Uterus (tissue), 4 donors: ENCODE measurements around the gene ALKBH3. TPM values are rescaled to one million over a fixed set of nuclear protein-coding genes. Genes with fewer than 3 reads are reported as not detected.

Experiments used
- DNase-seq, 2 donors: peaks; one replicate each; pipeline ENCODE4 v3.0.0-alpha.2; 2019 to 2020
- H3K27ac ChIP-seq, 2 donors: fragments of 200-600 bp; sonication (generic); 1 replicate in 1 of 2; 2 replicates in 1 of 2; pipeline ENCODE4 v1.5.1; 2016 to 2018
- H3K27me3 ChIP-seq, 2 donors: fragments of 200-600 bp; sonication (generic); one replicate each; pipeline ENCODE4 v1.5.1; 2018 to 2019; ENCODE audit warnings: control low read depth in 1 of 2
- H3K36me3 ChIP-seq, 2 donors: fragments of 200-600 bp; sonication (generic); one replicate each; pipeline ENCODE4 v1.5.1; 2019; ENCODE audit warnings: control low read depth in 1 of 2
- H3K4me1 ChIP-seq, 2 donors: fragments of 200-600 bp; sonication (generic); one replicate each; pipeline ENCODE4 v1.5.1; 2018 to 2019; ENCODE audit warnings: control low read depth in 1 of 2
- H3K4me3 ChIP-seq, 2 donors: fragments of 200-600 bp; sonication (generic); 1 replicate in 1 of 2; 2 replicates in 1 of 2; pipeline ENCODE4 v1.5.1; 2018 to 2019; ENCODE audit warnings: mild to moderate bottlenecking in 1 of 2
- H3K9me3 ChIP-seq, 2 donors: fragments of 200-600 bp; sonication (generic); one replicate each; pipeline ENCODE4 v1.5.1; 2019; ENCODE audit warnings: control low read depth in 1 of 2
- CTCF ChIP-seq, 4 experiments: fragments of 200-600 bp in 2 of 4; fragments of 450-650 bp in 2 of 4; sonication (generic) in 2 of 4; IDR thresholded peaks; one replicate each; pipeline ENCODE4 v1.5.1; 2016 to 2019; ENCODE audit warnings: antibody characterized with exemption in 4 of 4, mild to moderate bottlenecking in 2 of 4, moderate library complexity in 1 of 4
- POLR2A ChIP-seq, 2 donors: fragments of 450-650 bp; IDR thresholded peaks; one replicate each; pipeline ENCODE4 v1.6.1; 2016; ENCODE audit warnings: antibody characterized with exemption in 2 of 2, mild to moderate bottlenecking in 1 of 2, moderate library complexity in 1 of 2
- intact Hi-C: fragments of 100-400 bp; cut with DNase I; formaldehyde crosslinking; loops from one replicate; pipeline ENCODE4 v1.15.1; 2023; ENCODE audit warnings: low total_unique reads
- total RNA-seq, 4 donors: library from RNA; depleted of rRNA in 3 of 4; stranded (reverse); fragments of >200 nt in 3 of 4; gene quantifications; one replicate each; pipeline versions ENCODE4 v1.1.0 to v1.2.4, GENCODE V29; 2014 to 2023
- donor health status: DM: yes; HTN: yes; CAD: no.

The ALKBH3 gene
- total RNA-seq, 4 donors from 2014 or later: 39.6 to 75.3 (median 55.7) TPM

DNA sequence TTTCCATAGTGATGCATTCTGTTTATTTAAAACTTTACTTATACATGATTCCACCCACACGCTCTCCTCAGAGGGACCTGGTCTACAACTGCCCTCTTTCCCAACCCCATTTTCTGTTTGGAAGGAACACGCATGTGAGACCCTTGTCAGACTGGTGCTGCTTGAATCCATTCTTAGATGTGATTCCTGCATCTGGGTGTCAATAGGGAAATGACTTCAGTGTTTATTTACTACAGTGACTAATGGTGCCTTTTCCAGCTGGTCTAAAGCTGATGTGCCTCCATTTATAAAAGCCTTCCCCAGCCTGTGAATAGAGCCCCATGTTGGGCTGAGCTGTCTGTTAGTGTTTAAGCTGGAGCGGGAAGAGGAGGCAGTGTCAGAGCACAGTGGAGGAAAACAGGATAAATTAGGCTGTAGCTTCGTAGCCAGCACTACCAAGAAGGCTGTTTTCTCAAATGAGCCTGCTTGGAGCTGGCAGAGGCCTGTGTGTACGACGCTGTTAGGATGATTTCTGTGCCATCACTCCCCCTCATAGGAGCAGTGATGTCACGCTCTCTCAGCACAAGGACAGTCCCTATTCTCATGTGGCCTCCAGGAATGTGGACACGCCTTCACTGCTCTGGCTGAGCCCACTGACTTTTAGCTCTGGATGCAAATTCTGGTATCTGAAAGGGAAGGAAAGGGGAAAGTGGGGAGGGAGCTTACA is 42.9 kb downstream of the ALKBH3 start:
- intact Hi-C loops: no loop called here
- H3K4me3 ChIP-seq: no peak overlapping the region
- H3K4me1 ChIP-seq: peaks cover 24 to 46% of the 10 kb centered on the region in 2 donors

DNA sequence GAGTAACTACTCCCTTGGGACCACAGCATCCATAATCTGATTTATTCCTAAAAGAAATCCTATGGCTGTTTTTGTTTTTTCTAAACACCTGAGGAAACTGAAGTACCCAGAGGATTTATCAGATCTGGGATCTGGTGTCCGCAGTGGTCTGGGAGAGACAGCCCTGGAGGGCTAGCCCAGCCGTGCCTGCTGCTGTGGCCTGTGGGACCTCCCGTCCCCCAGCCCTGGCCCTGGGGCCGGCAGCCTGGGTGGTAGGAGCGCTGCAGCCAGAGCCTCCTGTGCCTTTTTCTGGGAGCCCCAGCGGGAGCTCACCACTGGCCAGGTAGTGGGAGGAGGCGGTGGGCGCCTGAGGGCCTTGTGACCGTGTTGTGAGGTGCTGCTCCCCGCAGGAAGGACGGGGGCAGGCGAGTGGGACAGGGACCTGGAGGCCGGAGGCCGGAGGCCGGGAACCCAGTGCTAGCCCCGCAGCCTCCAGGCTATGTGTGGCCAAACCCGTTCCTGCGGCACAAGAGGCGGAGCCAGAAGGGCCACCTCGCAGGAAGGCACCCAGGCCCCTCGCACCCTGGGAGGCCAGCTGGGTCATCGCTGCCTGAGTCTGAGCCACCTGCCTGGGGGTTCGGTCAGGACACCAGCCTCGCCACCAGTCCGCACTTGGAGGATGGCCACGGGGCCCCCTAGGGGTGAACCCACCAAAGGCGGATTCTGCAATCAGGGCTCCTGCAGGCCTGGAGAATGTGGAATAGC is 43.7 kb downstream of the ALKBH3 start:
- H3K9me3 ChIP-seq: no peaks in the 10 kb centered on the region
- intact Hi-C loops: no loop called here
- H3K4me1 ChIP-seq: peaks cover 24 to 46% of the 10 kb centered on the region in 2 donors
- H3K27ac ChIP-seq: peak overlapping the region; percentile 90 to 93
- peak in 1 of 2 donors; percentile 41 for DNase-seq
- H3K36me3 ChIP-seq: no peaks in the 10 kb centered on the region
- no peak for TF ChIP-seq CTCF (IDR thresholded peaks at IDR 0.05)
- TF ChIP-seq POLR2A (IDR thresholded peaks at IDR 0.05): no peak
- H3K4me3 ChIP-seq: no peak overlapping the region
- no peaks in the 10 kb centered on the region for H3K27me3 ChIP-seq

More for the DNA sequence above, 42.9 kb downstream of the ALKBH3 start:
- H3K36me3 ChIP-seq: no peaks in the 10 kb centered on the region
- DNase-seq: peak; percentile 64 to 70
- peak in 1 of 2 donors; percentile 35 for TF ChIP-seq POLR2A (IDR thresholded peaks at IDR 0.05)
- no peak for TF ChIP-seq CTCF (IDR thresholded peaks at IDR 0.05)
- H3K27me3 ChIP-seq: no peaks in the 10 kb centered on the region
- H3K27ac ChIP-seq: peak overlapping the region; percentile 90 to 93
- no peaks in the 10 kb centered on the region for H3K9me3 ChIP-seq

GRCh38 chr11:43925063-43925931 is 44.7 kb downstream of the ALKBH3 start:
- no peak for DNase-seq
- intact Hi-C loops: no loop called here
- Histone ChIP-seq H3K27ac (peak overlapping the region; percentile 90 to 93), H3K4me3 (no peak overlapping the region), H3K4me1 (peaks cover 24 to 36% of the 10 kb centered on the region in 2 donors), H3K9me3 (no peaks in the 10 kb centered on the region), H3K36me3 (no peaks in the 10 kb centered on the region), H3K27me3 (no peaks in the 10 kb centered on the region)
- TF ChIP-seq POLR2A (IDR thresholded peaks at IDR 0.05): no peak
- TF ChIP-seq CTCF (IDR thresholded peaks at IDR 0.05): no peak

- intact Hi-C loops: no loop called here
- H3K36me3 ChIP-seq: no peaks in the 10 kb centered on the region
- no peaks in the 10 kb centered on the region for H3K9me3 ChIP-seq
- TF ChIP-seq POLR2A (IDR thresholded peaks at IDR 0.05) (no peak), CTCF (IDR thresholded peaks at IDR 0.05) (no peak)
- H3K27me3 ChIP-seq: no peaks in the 10 kb centered on the region
- DNase-seq: no peak
- H3K4me3 ChIP-seq: no peak overlapping the region
- peak overlapping the region; percentile 90 to 93 for H3K27ac ChIP-seq
- H3K4me1 ChIP-seq: peaks cover 22 to 34% of the 10 kb centered on the region in 2 donors
Observed at GRCh38 chr11:43925932-43926505, 45.4 kb downstream of the ALKBH3 start.
